Endothelial cell of umbilical vein (primary cell): ENCODE results near the gene H2AZ2. TPM values are rescaled to one million over a fixed set of nuclear protein-coding genes. Genes with fewer than 3 reads are reported as not detected.

Experiments
- BruUV-seq: library from RNA; stranded (reverse); fragments of 400-500 nt; replicated peaks from 2 replicates; lab custom pipeline; 2021; lab: Mats Ljungman, UMichigan
- CTCF ChIA-PET: fragments of 300-600, 350-600 bp; sonication (Branson Sonifier 250); formaldehyde crosslinking; loops from one replicate; lab custom pipeline; 2021; ENCODE audit warnings: antibody characterized with exemption, inconsistent platforms; lab: Charles Lee
- POLR2A ChIA-PET: fragments of 300-600, 350-600 bp; sonication (Branson Sonifier 250); formaldehyde crosslinking; loops from one replicate; lab custom pipeline; 2021; ENCODE audit warnings: antibody characterized with exemption, inconsistent platforms; lab: Charles Lee
- DNase-seq: peaks from one replicate; pipeline ENCODE4 v3.0.0-alpha.2; 2011; ENCODE audit warnings: low read depth, low spot score
- FAIRE-seq: peaks from 2 replicates; lab custom pipeline; 2011; peaks lifted over from hg19 to GRCh38; lab: Jason Lieb, UNC
- H2AFZ ChIP-seq: 2 replicates; pipeline ENCODE4 v1.6.0; 2012; ENCODE audit warnings: low read depth, low read length, control low read depth, inconsistent platforms
- H3K27ac ChIP-seq: 2 replicates; pipeline ENCODE4 v1.5.1; 2011; ENCODE audit warnings: low read depth, mild to moderate bottlenecking, control low read depth, low read length, moderate library complexity; ENCODE audit not compliant: insufficient read depth
- H3K27me3 ChIP-seq, 2 experiments: 2 replicates each; pipeline versions ENCODE4 v1.6.0 to v1.6.1; 2011; ENCODE audit warnings: low read length in 2 of 2, mixed read lengths in 1 of 2; ENCODE audit not compliant: control insufficient read depth in 2 of 2, insufficient read depth in 2 of 2
- H3K36me3 ChIP-seq, 2 experiments: 2 replicates in 1 of 2; 3 replicates in 1 of 2; pipeline ENCODE4 v1.5.1; 2011; ENCODE audit warnings: low read length in 2 of 2, mild to moderate bottlenecking in 1 of 2, moderate library complexity in 1 of 2; ENCODE audit not compliant: control insufficient read depth in 2 of 2, insufficient read depth in 2 of 2; ENCODE audit errors: extremely low read depth in 1 of 2
- H3K4me1 ChIP-seq: 3 replicates; pipeline ENCODE4 v1.5.1; 2011; ENCODE audit warnings: mild to moderate bottlenecking, low read length; ENCODE audit not compliant: control insufficient read depth, insufficient read depth; ENCODE audit errors: extremely low read depth
- H3K4me2 ChIP-seq: 2 replicates; pipeline ENCODE4 v1.6.1; 2011; ENCODE audit warnings: low read length, control low read depth, mixed read lengths; ENCODE audit not compliant: insufficient read depth
- H3K4me3 ChIP-seq, 3 experiments: fragments of 200-600 bp in 1 of 3; sonication (generic), shearing (Covaris generic) in 1 of 3; replicated peaks in 1 of 3; 2 replicates each; pipeline ENCODE4 v1.5.1; 2011 to 2016; ENCODE audit warnings: control low read depth in 3 of 3, low read length in 3 of 3, mild to moderate bottlenecking in 2 of 3, inconsistent platforms in 1 of 3, low read depth in 1 of 3, moderate library complexity in 1 of 3; ENCODE audit not compliant: insufficient read depth in 1 of 3
- H3K79me2 ChIP-seq: 2 replicates; pipeline ENCODE4 v1.6.0; 2012; ENCODE audit warnings: low read length, inconsistent platforms; ENCODE audit not compliant: control insufficient read depth, insufficient read depth
- H3K9ac ChIP-seq: replicated peaks from 2 replicates; pipeline ENCODE3; 2011; ENCODE audit warnings: low read length, control low read depth; ENCODE audit not compliant: insufficient read depth; ENCODE audit errors: extremely low read depth
- H3K9me1 ChIP-seq: replicated peaks from 3 replicates; pipeline ENCODE4 v1.6.0; 2011; ENCODE audit warnings: mild to moderate bottlenecking, low read length; ENCODE audit not compliant: control insufficient read depth, insufficient read depth; ENCODE audit errors: extremely low read depth
- H3K9me3 ChIP-seq: replicated peaks from 2 replicates; pipeline ENCODE4 v1.5.1; 2012; ENCODE audit warnings: low read length, inconsistent platforms; ENCODE audit not compliant: control insufficient read depth, insufficient read depth
- H4K20me1 ChIP-seq: replicated peaks from 2 replicates; pipeline ENCODE3; 2011; ENCODE audit warnings: mild to moderate bottlenecking, low read length; ENCODE audit not compliant: control insufficient read depth, insufficient read depth; ENCODE audit errors: extremely low read depth
- EZH2 ChIP-seq: IDR thresholded peaks from 2 replicates; pipeline ENCODE4 v1.6.1; 2012; ENCODE audit warnings: borderline replicate concordance, low read depth, mild to moderate bottlenecking, moderate library complexity, low read length, inconsistent platforms; ENCODE audit not compliant: severe bottlenecking
- FOS ChIP-seq: IDR thresholded peaks from 2 replicates; pipeline ENCODE4 v1.6.1; 2011; ENCODE audit warnings: mild to moderate bottlenecking, low read length, moderate library complexity, borderline replicate concordance; ENCODE audit not compliant: insufficient read depth
- GATA2 ChIP-seq: IDR thresholded peaks from 2 replicates; pipeline ENCODE4 v1.7.0; 2011; ENCODE audit warnings: low read depth, mild to moderate bottlenecking, moderate library complexity, mixed read lengths, low read length; ENCODE audit not compliant: insufficient read length, insufficient read depth
- JUN ChIP-seq: IDR thresholded peaks from 2 replicates; pipeline ENCODE4 v1.6.1; 2011; ENCODE audit warnings: borderline replicate concordance, low read depth; ENCODE audit not compliant: insufficient read length, insufficient read depth
- MYC ChIP-seq: IDR thresholded peaks from one replicate; pipeline ENCODE4 v1.6.1; 2011; ENCODE audit warnings: mild to moderate bottlenecking, low read depth, low read length
- POLR2A ChIP-seq: IDR thresholded peaks from 2 replicates; pipeline ENCODE4 v1.6.1; 2012; ENCODE audit warnings: low read depth, mild to moderate bottlenecking, control low read depth, low read length
- POLR2AphosphoS5 ChIP-seq: IDR thresholded peaks from 2 replicates; pipeline ENCODE4 v1.6.1; 2012; ENCODE audit warnings: low read depth, mild to moderate bottlenecking, control low read depth, low read length, moderate library complexity; ENCODE audit not compliant: insufficient read depth
- dilution Hi-C: fragments of 300-500 bp; cut with MboI; formaldehyde crosslinking; loops from one replicate; pipeline ENCODE4 v1.15.0; 2019; ENCODE audit warnings: low sequenced_read_pairs; ENCODE audit not compliant: extremely low pct_ligation_motif_present
- intact Hi-C: fragments of 100-400 bp; cut with micrococcal nuclease; formaldehyde crosslinking; loops from one replicate; pipeline ENCODE4 v1.10.0; 2022
- polyA plus RNA-seq, 4 experiments: library from polyadenylated mRNA; depleted of rRNA in 3 of 4; stranded (reverse) in 3 of 4; unstranded in 1 of 4; fragments of >200 nt; gene quantifications; 2 replicates each; pipeline versions ENCODE4 v1.2.1 to v1.2.3, GENCODE V29; 2011 to 2012; ENCODE audit warnings: missing spikeins in 1 of 4
- total RNA-seq: library from RNA; stranded (reverse); gene quantifications from 2 replicates; pipeline ENCODE4 v1.2.3, GENCODE V29; 2021
- TF ChIP-seq, protein P1 (sequence below): IDR thresholded peaks from 2 replicates; pipeline ENCODE4 v1.6.1; 2011; ENCODE audit not compliant: insufficient read depth, insufficient read length

H2AZ2 gene
- total and polyA plus RNA-seq, 2 donors (not counting 3 experiments of a cell fraction or from before 2014, with no cell fraction given), result 225 to 232 TPM

DNA sequence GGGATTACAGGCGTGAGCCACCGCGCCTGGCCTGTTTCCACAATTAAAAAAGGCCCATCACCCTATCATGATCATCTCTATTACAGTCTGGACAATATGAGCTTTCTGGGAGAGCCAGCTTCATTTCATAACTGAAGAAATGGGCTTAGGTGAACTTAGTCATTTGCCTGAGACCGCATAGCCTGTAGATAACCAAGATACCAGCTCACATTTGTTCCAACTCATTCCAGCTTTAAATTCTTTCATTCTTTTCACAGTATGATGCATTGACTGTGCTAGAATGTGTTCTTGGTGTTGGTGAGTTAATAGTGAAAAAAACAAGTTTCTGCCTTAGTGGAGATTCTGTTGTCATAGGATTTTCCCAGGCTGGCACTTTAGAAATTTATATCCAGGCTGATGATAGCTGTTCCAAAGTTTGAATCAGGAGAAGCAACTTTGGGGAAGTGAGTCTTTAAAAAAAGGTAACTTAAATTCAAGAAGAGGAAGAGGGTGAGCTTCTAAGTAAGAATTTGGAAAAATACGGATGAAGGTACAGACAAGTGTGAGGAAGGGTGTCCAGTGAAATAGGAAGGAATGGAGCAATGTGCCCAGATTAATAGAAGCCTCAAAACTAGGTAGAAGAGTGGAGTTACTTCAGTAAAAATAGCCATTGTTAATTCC lies 2.1 kb upstream of the H2AZ2 start:
- Histone ChIP-seq H3K27ac (no peak overlapping the region), H3K36me3 (no peaks in the 10 kb centered on the region), H3K79me2 (peaks cover 23% of the 10 kb centered on the region), H4K20me1 (peaks cover 3% of the 10 kb centered on the region), H3K9ac (no peak overlapping the region), H3K4me2 (no peak overlapping the region), H3K9me1 (no peaks in the 10 kb centered on the region), H3K27me3 (no peaks in the 10 kb centered on the region), H2AFZ (no peak overlapping the region), H3K4me1 (peaks cover 12% of the 10 kb centered on the region), H3K9me3 (no peaks in the 10 kb centered on the region), H3K4me3 (no peak overlapping the region)
- ChIA-PET CTCF (interaction anchor here (0.6 to 3.6 kb wide), 3 partner anchors 32 to 262 kb away, joined by 3 to 22 read pairs (median 3); no protein-coding TSS in a partner anchor), POLR2A (interaction anchor here (0.5 to 2.0 kb wide), 3 partner anchors 32 to 152 kb away, joined by 3 to 5 read pairs (median 4); no protein-coding TSS in a partner anchor)
- DNase-seq, result no peak
- no peak for FAIRE-seq
- dilution Hi-C loops (no loop called here), intact Hi-C loops (loop anchor here (2.0 to 5.0 kb wide), 4 partner anchors 73 to 361 kb away; partner anchors contain the start of genes TBRG4 and ZMIZ2)
- no TSS peak for BruUV-seq
- no peak for TF ChIP-seq FOS
- no peak for TF ChIP-seq POLR2AphosphoS5
- no peak for TF ChIP-seq POLR2A

DNA sequence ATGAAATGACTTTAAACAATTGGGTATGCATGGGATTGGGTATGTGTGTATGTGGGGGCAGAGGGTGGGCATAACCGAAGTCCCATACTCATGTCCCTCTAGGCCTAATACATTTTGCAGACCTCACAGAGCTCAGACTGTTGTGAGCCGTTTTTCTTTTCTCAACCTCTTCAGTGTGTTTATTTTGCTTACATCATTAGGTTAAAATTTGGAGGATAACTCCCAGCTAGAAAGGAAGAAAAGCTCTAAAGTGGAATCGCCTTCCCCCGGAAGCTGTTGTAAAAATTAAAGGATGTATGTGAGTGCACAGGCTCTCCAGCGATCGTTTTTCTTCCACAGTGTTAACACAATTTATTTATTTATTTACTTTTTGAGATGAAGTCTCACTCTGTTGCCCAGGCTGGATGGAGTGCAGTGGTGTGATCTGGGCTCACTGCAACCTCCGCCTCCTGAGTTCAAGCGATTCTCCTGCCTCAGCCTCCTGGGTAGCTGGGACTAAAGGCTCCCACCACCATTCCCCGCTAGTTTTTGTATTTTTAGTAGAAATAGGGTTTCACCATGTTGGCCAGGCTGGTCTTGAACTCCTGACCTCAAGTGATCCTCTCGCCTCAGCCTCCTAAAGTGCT lies 1.5 kb upstream of the H2AZ2 start:
- no TSS peak for BruUV-seq
- Histone ChIP-seq H3K27me3 (no peaks in the 10 kb centered on the region), H3K9me1 (no peaks in the 10 kb centered on the region), H3K27ac (no peak overlapping the region), H4K20me1 (peaks cover 3% of the 10 kb centered on the region), H3K4me3 (peak overlapping the region in 1 of 3 experiments; percentile 55), H3K9me3 (no peaks in the 10 kb centered on the region), H2AFZ (no peak overlapping the region), H3K9ac (no peak overlapping the region), H3K36me3 (no peaks in the 10 kb centered on the region), H3K4me1 (peaks cover 17% of the 10 kb centered on the region), H3K79me2 (peaks cover 30% of the 10 kb centered on the region), H3K4me2 (peak overlapping the region; percentile 2)
- ChIA-PET POLR2A (interaction anchor here (0.5 to 2.0 kb wide), 3 partner anchors 33 to 49 kb away, joined by 3 to 7 read pairs (median 5); partner anchors contain the start of gene PURB), CTCF (interaction anchor here (0.6 to 3.6 kb wide), 4 partner anchors 32 to 261 kb away, joined by 3 to 22 read pairs (median 6); no protein-coding TSS in a partner anchor)
- no peak for DNase-seq
- dilution Hi-C loops (no loop called here), intact Hi-C loops (loop anchor here (2.0 to 5.0 kb wide), 4 partner anchors 73 to 361 kb away; partner anchors contain the start of genes TBRG4 and ZMIZ2)
- no peak for FAIRE-seq
- TF ChIP-seq FOS, result no peak
- no peak for TF ChIP-seq EZH2
- TF ChIP-seq POLR2AphosphoS5, result no peak
- TF ChIP-seq MYC, result no peak
- TF ChIP-seq GATA2, result no peak
- TF ChIP-seq, protein P1, sequence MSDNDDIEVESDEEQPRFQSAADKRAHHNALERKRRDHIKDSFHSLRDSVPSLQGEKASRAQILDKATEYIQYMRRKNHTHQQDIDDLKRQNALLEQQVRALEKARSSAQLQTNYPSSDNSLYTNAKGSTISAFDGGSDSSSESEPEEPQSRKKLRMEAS, result no peak
- no peak for TF ChIP-seq JUN
